ENCODE data around the gene MED17.

The MED17 gene

DNA sequence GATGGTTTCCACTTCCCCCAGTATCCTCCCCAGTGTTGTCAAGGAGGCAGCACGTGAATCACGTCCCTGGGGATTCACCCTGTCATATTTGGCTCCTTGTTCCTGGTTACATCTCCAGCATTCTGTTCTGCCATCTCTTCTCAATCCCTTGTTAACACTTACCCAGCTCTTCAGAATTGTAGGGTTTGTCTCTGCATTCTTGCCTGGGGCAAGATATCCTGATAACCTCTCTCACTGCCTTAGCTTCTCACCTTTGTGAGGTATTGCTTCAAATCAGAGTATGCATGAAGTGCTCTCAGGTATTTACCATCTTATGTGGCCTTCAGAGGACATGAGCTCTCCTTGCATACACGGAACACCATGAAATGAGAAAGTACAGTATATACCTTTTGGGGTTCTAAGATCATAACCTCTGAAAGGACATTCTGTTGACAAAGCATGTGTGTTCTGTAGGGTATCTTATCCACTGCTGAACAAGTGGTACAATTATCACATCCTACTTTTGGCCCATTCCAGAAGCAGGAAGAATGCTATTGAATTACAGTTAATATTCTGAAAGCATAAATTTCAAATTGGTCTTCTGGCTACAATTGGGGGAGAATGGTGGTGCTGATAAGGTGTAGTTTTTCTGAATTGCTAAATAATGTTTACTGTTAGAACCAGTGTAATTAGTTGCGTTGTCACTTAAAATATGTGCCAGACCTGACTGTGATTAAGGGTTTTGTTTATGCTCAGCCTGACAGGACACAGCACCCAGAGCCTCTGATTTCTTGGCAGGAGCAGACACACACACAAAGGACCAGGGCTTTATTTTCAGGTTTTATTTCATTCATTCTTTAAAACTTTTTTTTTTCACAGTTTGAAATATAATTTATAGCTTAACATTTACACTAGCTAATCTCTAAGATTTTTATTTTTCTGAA, 33.6 kb downstream of the MED17 start:
- no peak for DNase-seq (ENCODE audit: low read depth)

DNA sequence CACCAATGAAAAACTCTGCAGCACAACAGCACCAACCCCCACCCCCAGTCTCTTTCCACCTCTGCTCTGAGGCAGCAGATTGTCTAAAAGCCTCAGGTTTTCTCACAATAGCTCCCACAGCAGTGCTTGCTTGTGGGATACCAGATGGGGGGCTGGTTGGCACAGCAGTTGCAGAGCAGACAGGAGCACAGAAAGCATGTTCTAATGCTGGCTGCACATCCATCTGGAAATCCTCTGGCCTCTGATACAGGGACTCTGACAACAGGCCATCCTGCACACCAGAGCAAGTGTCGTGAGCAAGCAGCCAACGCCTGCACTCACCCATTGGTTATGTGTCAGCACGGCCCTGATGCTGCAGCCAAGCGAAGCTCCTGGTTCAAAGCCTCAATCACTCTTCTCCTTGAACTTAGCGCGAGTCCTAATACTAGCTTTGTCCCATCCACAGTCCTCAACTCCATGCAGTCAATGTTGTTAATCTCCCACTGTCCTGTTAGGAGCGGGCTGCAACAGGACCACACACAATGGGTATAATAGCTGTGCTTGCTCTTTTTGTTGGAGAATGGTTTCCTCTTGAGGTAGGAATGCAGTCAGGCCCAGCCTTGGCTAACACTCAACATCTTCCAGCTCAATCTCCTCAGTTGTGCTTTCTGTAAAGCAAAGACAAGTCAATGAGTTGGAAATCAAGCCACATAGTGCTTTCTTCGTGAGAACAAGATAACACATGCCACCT, 36.0 kb downstream of the MED17 start:
- no peak for DNase-seq (ENCODE audit: low read depth)

DNA sequence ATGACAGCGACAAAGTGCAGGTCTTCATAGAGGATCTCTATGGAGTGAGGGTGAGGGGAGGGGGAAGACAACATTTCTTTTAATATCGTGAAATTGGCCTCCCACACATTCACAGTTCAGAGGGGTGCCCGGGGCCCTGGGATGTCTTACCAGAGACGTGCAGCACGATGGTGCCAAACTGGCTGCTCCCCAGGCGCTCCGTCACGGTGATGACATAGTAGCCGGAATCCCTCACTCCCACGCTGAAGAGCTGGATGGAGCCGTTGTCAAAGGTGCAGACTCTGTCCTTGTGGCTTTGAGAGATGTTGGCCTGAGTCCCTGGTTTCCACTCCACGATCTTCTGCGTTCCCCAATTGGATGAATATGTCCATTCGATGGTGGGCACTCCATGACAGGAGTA, 36.8 kb downstream of the MED17 start:
- no peak for DNase-seq (ENCODE audit: low read depth)

DNA sequence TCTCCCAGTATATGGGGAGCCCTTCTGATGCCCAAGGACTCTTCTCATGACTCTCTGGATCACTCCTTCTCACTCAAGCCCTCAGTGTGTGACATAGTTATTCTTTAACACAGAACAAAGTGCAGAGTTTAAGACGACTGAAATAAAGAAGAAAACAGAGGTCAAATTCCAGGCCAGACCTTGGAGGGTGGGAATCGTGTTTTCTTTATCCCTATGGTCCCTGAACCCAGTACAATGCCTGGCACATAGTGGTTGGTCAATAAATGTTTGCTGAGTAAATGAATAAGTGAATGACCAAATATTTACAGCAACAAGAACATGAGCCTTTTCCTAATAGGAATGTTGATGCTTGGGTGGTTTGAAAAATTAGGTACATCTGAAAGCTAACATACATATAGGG, 37.5 kb downstream of the MED17 start:
- no peak for DNase-seq (ENCODE audit: low read depth)

DNA sequence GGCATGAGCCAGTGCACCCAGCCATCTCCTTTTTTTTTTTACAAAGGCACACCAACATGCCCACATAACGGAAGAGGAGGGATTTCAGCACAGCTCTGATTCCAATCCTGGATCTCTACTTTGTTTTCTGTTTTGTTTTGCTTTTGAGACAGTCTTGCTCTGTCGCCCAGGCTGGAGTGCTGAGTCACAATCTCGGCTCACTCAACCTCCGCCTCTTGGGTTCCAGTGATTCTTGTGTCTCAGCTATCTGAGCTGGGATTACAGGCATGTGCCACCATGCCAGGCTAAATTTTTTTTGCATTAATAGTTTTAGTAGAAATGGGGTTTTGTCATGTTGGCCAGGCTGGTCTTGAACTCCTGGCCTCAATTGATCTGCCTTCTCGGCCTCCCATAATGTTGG, 38.3 kb downstream of the MED17 start:
- no peak for DNase-seq (ENCODE audit: low read depth)

DNA sequence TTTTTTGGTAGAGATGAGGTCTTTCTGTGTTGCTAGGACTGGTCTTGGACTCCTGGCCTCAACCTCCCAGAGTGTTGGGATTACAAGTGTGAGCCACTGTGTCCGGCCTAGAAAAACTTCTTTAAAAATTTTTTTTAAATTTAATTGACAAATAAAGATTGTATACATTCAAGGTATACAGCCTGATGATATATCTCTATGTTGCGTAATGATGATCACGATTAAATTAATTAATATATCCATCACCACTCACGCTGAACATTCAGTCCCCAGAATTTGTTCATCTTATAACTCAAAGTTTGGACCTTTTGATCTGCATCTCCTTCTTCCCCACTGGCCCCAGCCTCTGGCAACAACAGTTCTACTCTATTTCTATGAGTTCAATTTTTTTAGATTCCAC, 39.1 kb downstream of the MED17 start:
- DNase-seq (ENCODE audit: low read depth), result no peak

DNA sequence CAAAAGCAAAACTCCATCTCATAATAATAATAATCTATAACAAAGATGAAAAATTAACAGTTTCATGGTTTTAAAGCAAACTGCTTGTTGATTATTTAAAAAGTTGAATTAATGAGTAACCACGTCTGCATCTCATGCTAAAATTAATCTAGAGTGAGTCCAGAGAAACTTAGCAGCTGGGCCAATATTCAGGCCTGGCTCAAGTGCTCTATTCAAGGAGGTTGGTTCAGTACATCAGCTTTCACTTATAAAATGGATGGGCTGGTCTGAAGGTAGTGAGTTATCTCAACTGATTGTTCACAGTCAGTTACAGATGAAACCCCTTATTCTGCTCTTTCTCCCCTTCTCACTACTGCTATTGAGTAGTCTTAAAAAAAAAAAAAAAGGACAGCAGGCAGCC, 43.3 kb downstream of the MED17 start:
- DNase-seq (ENCODE audit: low read depth), result no peak

DNA sequence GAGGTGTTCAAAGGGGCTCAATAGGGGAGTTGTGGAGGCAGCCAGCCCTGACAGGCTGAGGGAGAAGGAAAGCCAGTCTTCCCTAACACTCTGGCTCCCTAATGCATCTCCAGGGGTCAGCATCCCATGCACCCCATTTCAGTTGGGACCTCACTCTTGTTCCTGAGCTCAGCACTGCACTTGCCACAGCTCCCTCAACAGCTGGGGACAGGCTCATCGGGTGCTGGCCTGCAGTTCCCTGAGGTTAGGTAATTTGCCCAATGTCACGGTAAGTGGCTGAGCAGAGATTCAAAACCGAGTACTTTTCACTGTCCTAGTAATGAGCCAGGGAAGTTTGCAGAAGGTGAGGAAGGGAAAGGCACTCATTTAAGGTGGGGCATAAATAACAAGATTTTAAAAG, 45.5 kb downstream of the MED17 start:
- no peak for DNase-seq (ENCODE audit: low read depth)

DNA sequence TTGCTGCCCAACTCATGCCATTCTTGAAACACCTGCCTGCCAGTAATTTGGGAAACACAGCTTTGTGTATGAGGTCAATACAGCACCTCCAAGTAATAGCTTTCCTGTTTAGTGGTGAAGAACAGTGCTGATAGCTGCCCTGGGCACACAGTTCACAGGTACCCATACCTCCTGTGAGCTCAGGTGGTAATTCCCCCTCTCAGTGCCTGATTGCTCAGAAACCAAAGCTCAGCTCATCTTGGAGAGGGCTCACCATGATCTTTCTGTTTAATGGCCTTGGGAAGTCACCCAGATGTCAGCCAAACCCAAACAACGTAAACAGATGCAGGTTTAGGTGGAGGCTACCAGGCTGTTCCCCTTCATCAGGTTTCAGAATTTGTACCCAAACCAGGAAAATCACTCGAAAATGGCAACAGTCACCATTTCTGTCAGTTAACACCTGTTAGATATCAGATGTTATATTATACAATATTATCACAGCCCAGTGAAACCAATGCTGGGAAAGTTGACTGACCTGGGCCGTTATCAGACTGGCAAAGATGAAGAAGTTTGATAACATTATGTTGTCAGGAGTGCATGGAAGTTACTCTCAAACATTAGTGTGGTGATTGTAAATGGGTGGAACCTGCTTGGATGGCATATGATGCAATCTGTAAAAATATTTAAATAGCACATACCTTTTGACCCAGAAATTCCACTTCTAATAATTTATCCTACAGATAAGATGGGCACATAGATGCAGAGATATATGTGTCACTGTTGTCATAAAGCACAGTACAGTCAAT, 47.5 kb downstream of the MED17 start:
- DNase-seq (ENCODE audit: low read depth), result no peak

DNA sequence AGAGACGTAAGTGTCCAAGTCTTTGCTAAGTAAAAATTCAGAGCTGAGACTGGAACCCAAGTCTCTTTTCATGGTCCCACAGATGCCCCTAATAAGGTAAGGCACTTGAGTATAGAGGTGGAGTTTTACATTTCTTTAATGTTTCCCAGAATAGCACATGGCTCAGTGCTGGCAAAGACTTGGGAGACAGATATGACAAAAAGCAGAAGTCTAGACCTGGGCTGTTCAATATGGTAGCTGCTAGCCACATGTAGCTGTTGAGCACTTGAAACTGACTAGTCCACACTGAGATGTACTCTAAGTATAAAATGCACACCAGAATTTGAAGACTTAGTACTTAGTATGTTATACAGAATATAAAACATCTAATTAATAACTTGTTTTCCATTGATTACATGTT, 48.7 kb downstream of the MED17 start:
- no peak for DNase-seq (ENCODE audit: low read depth)

DNA sequence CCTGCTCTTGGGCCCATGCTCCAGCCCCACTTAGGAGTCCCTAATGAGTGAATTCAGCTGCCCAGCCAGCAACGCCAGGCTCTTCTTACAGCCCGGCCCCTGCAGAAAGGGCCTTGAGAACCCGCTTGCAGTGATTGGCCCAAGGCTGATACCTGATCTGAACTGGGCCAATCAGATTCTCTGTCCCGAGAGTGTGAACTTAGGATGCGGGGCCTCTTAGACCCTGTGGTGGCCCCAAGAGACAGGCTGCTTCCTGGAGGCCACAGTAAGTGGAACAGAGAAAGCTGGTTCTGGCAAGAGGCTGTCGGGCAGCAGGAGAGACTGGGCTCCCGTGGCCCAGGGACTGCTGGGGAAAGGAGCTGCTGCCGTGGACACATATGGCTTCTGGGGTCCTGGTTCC, 54.9 kb downstream of the MED17 start:
- DNase-seq (ENCODE audit: low read depth), result no peak

DNA sequence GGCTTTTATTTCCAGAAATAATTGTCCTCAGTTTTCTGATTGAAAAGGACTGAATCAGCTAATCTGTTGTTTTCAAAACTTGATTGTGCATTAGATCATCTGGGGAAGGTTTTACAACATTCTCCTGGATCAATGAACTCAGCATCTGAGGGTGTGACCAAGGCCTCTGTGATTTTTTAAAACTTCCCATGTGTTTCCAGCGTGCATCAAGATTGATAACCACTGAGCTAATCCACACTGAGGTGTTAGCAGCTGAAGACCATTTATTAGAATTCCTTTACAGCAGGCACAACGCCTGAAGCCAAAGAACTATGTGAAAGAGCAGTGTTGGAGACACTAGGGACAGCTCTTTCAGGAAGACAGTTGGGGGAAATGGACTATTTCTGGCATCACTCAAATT, 56.1 kb downstream of the MED17 start:
- DNase-seq (ENCODE audit: low read depth), result no peak

DNA sequence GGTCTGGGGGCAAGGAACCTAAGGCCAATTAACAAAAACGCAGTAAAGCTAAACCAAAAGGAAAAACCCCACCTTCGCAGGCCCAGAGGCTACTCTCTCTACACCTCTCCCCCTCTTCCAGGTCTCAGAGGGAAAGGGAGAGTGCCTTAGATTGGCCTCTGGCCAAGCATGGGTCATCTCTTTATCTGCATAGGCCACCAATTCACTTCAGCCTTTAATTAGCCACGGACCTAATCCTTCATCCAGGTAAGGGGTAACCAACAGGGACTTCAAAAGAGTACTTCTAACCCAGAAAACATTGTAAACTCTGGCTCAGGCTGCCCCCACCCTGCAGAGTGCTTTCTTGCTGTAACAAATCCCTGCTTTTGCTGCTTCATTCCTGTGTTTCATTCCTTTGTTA, 56.9 kb downstream of the MED17 start:
- no peak for DNase-seq (ENCODE audit: low read depth)

DNA sequence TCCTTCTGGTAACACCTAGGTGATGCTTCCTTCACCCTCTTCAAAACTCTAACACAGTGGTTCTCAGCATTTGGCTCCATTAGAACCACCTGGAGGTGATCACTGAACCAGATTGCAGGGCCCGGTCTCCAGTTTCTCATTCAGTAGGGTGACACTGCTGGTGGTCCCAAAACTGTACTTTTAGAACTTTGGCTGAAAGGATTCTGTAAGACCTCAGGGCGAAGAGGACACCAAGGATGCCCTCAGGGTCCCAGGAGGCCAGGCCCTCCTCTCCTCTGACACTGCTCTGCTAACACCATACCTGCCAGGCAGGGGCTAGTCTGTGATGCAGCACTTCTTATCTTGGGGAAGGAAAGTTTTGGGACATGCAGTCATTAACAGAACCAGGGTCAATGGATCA, 57.4 kb downstream of the MED17 start:
- no peak for DNase-seq (ENCODE audit: low read depth)

DNA sequence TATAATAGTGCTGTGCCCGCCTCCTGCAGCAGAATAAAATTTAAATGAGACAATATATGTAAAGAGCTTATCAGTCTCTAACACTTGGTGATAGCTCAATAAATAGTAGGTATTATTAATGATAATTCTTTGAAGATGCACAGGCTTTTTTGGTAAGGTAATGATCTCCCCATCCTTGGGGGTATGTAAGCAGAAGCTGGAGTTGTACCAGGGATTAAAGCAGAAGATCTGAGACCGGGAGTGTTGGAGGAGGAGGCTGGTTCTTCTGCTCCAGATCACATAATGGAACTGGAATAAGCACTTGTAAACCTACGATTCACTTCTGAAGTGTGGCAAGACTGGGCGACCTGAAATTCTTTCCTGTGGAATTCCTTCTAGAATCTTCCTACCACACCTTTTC, 58.0 kb downstream of the MED17 start:
- DNase-seq (ENCODE audit: low read depth), result no peak

DNA sequence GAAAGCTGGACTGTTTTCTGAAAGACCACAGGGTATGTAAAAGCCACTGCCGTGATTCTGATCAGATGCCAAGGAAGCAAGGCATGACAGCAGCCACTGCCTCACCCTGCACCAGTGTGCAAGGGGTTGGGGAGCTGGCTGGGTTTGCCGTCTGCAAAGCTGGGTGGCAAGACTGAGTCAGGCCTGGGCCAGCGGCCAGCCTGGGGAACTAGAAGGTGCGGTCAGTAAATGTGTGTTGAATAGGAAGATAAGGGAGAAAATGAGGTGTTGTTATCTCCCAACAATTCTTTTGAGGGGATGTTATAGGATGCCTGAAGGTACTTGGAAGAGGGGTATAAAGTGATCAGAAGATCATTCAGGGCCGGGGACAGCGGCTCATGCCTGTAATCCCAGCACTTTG, 58.4 kb downstream of the MED17 start:
- DNase-seq (ENCODE audit: low read depth), result no peak

DNA sequence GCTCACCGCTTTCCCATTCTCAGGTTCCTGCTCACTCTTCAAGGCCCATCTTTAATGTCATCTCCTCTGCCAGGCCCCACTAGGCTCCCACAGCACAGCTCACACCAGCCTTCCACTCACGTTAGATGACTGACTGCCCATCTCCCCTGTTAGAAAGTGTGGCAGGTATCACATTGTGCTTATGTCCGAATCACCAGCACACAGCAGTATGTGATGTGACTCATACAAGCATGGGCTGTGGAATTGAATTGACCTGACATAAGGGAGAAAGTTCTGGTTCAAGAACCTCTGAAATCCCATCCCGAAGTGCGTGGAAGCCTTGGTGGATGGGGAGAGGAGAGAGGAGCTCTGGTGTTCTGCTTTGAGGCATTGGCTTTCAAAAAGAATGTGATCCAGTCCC, 59.8 kb downstream of the MED17 start:
- no peak for DNase-seq (ENCODE audit: low read depth)

DNA sequence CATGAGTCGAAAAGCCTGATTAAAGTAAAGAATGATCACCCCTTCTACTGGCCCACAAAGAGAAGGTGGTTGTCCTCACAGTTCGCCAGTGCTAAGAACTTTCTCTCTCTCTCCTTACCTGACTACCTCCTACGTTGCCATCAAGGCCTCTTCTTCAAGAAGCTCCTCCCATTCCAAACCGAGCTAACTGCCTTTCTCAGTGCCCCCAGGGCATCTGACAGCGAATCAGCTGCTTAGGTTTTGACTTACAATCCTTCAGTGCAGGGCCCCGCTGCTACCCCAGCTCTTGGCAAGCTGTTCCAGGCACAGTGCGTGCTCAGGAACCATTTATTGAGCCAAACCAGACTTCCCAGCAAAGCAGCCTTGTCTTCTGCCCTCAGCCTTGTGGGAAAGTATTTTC, 60.5 kb downstream of the MED17 start:
- no peak for DNase-seq (ENCODE audit: low read depth)

DNA sequence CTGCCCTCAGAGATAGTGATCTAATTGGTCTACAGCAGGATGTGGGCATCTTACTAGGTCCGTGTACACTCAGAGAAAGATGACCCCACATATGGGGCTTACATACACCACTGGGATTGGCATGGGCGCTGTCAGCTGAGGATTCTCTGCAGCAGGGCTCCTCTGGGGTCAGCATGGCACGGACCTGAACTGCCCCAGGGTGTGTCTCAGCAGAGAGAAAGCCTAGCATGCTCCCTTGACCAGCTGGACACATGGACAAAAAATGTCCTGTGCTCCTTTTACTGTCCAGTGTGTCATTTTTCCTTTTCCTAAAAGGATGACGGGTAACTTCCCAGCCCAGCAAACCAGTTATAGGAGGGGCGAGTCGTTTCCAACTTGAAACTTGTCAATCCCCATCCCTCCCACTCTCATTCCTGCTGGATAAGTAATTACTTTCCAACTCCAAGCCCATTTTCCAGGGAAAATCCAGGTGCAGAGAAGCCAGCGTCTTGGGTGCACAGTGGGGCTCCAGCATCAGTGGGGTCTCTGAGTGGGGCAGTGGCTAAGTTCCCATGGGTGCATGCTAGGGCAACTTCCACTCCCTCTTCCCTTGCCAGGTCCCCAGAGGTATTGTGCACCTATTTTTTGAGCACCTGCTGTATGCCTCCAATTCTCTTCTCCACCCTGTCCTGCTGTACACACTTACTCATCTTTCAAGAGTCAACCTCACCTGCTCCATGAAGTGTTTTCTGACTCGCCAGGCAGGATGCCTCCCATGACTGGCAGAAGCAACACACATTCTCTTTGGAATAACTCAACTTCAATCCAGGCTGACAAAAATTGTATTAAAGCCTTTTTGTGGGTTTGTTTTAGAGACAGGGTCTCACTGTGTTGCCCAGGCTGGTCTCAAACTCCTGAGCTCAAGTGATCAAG, 61.4 kb downstream of the MED17 start:
- no peak for DNase-seq (ENCODE audit: low read depth)

DNA sequence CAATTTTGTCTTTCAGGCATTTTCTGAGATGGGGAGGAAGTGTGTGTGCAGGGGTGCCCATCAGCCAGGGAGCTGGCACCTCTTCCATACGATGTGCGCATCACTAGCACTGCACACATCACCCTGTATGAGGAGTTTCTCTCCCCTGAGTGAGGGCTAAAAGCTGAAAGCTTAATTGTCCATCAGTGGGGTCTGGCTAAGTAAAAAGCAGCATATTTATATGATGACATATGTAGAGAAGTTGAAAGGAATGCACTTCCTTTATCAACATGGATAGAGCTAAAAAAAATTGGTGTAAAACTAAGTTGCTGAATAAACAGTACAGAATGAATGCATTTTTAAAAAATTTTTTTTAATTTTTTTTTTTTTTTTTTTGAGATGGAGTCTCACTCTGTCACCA, 62.3 kb downstream of the MED17 start:
- no peak for DNase-seq (ENCODE audit: low read depth)

DNA sequence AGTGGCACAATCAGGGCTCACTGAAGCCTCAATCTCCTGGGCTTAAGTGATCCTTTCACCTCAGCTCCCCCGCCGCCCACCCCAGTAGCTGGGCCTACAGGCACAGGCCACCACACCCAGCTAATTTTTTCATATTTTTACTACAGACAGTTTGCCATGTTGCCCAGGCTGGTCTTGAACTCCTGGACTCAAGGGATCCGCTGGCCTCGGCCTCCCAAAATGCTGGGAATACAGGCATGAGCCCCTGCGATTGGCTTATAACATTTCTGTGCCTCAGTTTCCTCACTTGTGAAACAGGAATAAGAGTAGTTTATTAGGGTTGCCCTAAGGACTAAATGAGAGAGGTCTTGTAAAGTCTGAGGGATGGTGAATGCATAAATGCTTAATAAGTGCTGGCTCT, 65.1 kb downstream of the MED17 start:
- DNase-seq (ENCODE audit: low read depth), result no peak
